Fibroblast of the aortic adventitia (primary cell): ENCODE data around the gene LONP2. TPM values are rescaled to one million over a fixed set of nuclear protein-coding genes. Genes with fewer than 3 reads are reported as not detected.
A peak's percentile ranks its signal among the peaks of the same experiment; 100 is the strongest.

Experiments used
- DNase-seq: peaks from one replicate; pipeline ENCODE4 v3.0.0-alpha.2; 2010; ENCODE audit warnings: low read depth
- H3K4me3 ChIP-seq: 2 replicates; pipeline ENCODE4 v1.5.1; 2011; ENCODE audit warnings: low read depth, mild to moderate bottlenecking, control low read depth, low read length, moderate library complexity
- CTCF ChIP-seq: IDR thresholded peaks from 2 replicates; pipeline ENCODE4 v1.5.1; 2011; ENCODE audit warnings: mild to moderate bottlenecking, low read length, control low read depth, inconsistent platforms; ENCODE audit not compliant: insufficient read depth
- total RNA-seq: library from RNA; depleted of rRNA; stranded (reverse); fragments of >200 nt; gene quantifications from 2 replicates; pipeline ENCODE4 v1.2.3, GENCODE V29; 2012; ENCODE audit warnings: low replicate concordance

The LONP2 gene
- total RNA-seq, 1 donor, result 49.3 TPM

- no peak for TF ChIP-seq CTCF
- no peak for DNase-seq
- no peak overlapping the region for H3K4me3 ChIP-seq
Observed at GRCh38 chr16:48252013-48252412, 7.9 kb downstream of the LONP2 start.

GRCh38 chr16:48256579-48257177, 12.6 kb downstream of the LONP2 start:
- no peak overlapping the region for H3K4me3 ChIP-seq
- TF ChIP-seq CTCF, result no peak
- no peak for DNase-seq

GRCh38 chr16:48261569-48261968, 17.5 kb downstream of the LONP2 start:
- no peak for TF ChIP-seq CTCF
- DNase-seq, result no peak
- H3K4me3 ChIP-seq, result no peak overlapping the region

GRCh38 chr16:48262631-48263030, 18.5 kb downstream of the LONP2 start:
- no peak for TF ChIP-seq CTCF
- no peak overlapping the region for H3K4me3 ChIP-seq
- no peak for DNase-seq

- no peak for DNase-seq
- no peak overlapping the region for H3K4me3 ChIP-seq
- TF ChIP-seq CTCF, result no peak
Observed at GRCh38 chr16:48269011-48269410, 24.9 kb downstream of the LONP2 start.

GRCh38 chr16:48271728-48272127, 27.6 kb downstream of the LONP2 start:
- no peak overlapping the region for H3K4me3 ChIP-seq
- TF ChIP-seq CTCF, result peak; percentile 51
- DNase-seq, result peak; percentile 76

- no peak for TF ChIP-seq CTCF
- DNase-seq, result peak; percentile 63
Observed at GRCh38 chr16:48272837-48273421, 28.8 kb downstream of the LONP2 start.

More at GRCh38 chr16:48272837-48273421, 28.8 kb downstream of the LONP2 start:
- H3K4me3 ChIP-seq, result no peak overlapping the region
